Naive thymus-derived CD4-positive, alpha-beta T cell (primary cell): Measurements from ENCODE around the gene C14orf39. TPM values are rescaled to one million over a fixed set of nuclear protein-coding genes. Genes with fewer than 3 reads are reported as not detected.
A peak's percentile ranks its signal among the peaks of the same experiment; 100 is the strongest.
"Not testable (repeated sequence)": the region's sequence is repeated elsewhere in the genome, so short reads cannot be mapped to it uniquely, and the experiment has no call there.

Experiments used
- ATAC-seq: fragments of 150-1000 bp; cut with Tn5 transposase; 2 replicates; pipeline ENCODE4 v1.10.0; 2021; ENCODE audit warnings: mild to moderate bottlenecking, moderate library complexity
- CTCF ChIA-PET: fragments of 350-600 bp; sonication (Branson Sonifier 250); formaldehyde crosslinking; loops from one replicate; lab custom pipeline; 2021; ENCODE audit warnings: antibody characterized with exemption; lab: Charles Lee
- POLR2A ChIA-PET: fragments of 350-600 bp; sonication (Branson Sonifier 250); formaldehyde crosslinking; loops from one replicate; lab custom pipeline; 2021; ENCODE audit warnings: antibody characterized with exemption, inconsistent platforms; lab: Charles Lee
- DNase-seq, 9 donors: peaks; one replicate each; pipeline versions ENCODE4 v3.0.0 to v3.0.0-alpha.2; 2020 to 2022; ENCODE audit warnings: mixed read lengths in 1 of 9
- H3K27ac ChIP-seq: one replicate; pipeline ENCODE4 v1.7.0; 2013; ENCODE audit warnings: mild to moderate bottlenecking, low read depth, low read length, moderate library complexity
- H3K27me3 ChIP-seq, 2 donors: one replicate each; pipeline ENCODE4 v1.7.0; 2013; ENCODE audit warnings: low read length in 2 of 2, mild to moderate bottlenecking in 2 of 2, moderate library complexity in 2 of 2; ENCODE audit not compliant: control insufficient read depth in 2 of 2, insufficient read depth in 2 of 2
- H3K36me3 ChIP-seq, 3 experiments: 1 replicate in 2 of 3; 2 replicates in 1 of 3; pipeline ENCODE4 v1.7.0; 2013; ENCODE audit warnings: low read length in 3 of 3, mild to moderate bottlenecking in 3 of 3, moderate library complexity in 1 of 3; ENCODE audit not compliant: insufficient read depth in 3 of 3, control insufficient read depth in 2 of 3
- H3K4me1 ChIP-seq, 2 donors: one replicate each; pipeline ENCODE4 v1.7.0; 2013; ENCODE audit warnings: low read length in 2 of 2, mild to moderate bottlenecking in 2 of 2, moderate library complexity in 1 of 2; ENCODE audit not compliant: control insufficient read depth in 2 of 2, insufficient read depth in 2 of 2
- H3K4me3 ChIP-seq: 2 replicates; pipeline ENCODE4 v1.7.0; 2013; ENCODE audit warnings: mild to moderate bottlenecking, low read length
- H3K9me3 ChIP-seq, 3 experiments: 1 replicate in 2 of 3; 2 replicates in 1 of 3; pipeline ENCODE4 v1.7.0; 2013; ENCODE audit warnings: low read length in 3 of 3; ENCODE audit not compliant: control insufficient read depth in 2 of 3
- H3K27ac Mint-ChIP-seq, 9 donors: one replicate each; pipeline ENCODE4 v1.8.0; 2020 to 2022; ENCODE audit warnings: mixed read lengths in 9 of 9, mild to moderate bottlenecking in 8 of 9, moderate library complexity in 5 of 9, inconsistent platforms in 2 of 9
- H3K27me3 Mint-ChIP-seq, 5 donors: one replicate each; pipeline ENCODE4 v1.8.0; 2021 to 2022; ENCODE audit warnings: mixed read lengths in 5 of 5, mild to moderate bottlenecking in 1 of 5
- H3K36me3 Mint-ChIP-seq, 5 donors: one replicate each; pipeline ENCODE4 v1.8.0; 2020 to 2022; ENCODE audit warnings: mixed read lengths in 5 of 5, mild to moderate bottlenecking in 3 of 5, inconsistent platforms in 1 of 5
- H3K4me1 Mint-ChIP-seq, 7 donors: one replicate each; pipeline ENCODE4 v1.8.0; 2020 to 2022; ENCODE audit warnings: mixed read lengths in 7 of 7, mild to moderate bottlenecking in 3 of 7, inconsistent platforms in 1 of 7
- H3K4me3 Mint-ChIP-seq, 10 donors: one replicate each; pipeline ENCODE4 v1.8.0; 2020 to 2022; ENCODE audit warnings: mild to moderate bottlenecking in 10 of 10, mixed read lengths in 10 of 10, moderate library complexity in 6 of 10, inconsistent platforms in 2 of 10
- H3K9me3 Mint-ChIP-seq, 11 donors: one replicate each; pipeline ENCODE4 v1.8.0; 2020 to 2022; ENCODE audit warnings: mixed read lengths in 11 of 11, mild to moderate bottlenecking in 4 of 11, inconsistent platforms in 1 of 11, moderate library complexity in 1 of 11
- intact Hi-C, 2 donors: fragments of 100-400 bp; cut with micrococcal nuclease; formaldehyde crosslinking; loops; one replicate each; pipeline ENCODE4 v1.15.1; 2023
- polyA plus RNA-seq, 2 donors: library from polyadenylated mRNA; unstranded; fragments of 300-500 nt; fragmentation: Illumina TruSeq; gene quantifications; one replicate each; pipeline ENCODE4 v1.2.3, GENCODE V29; 2021
- total RNA-seq, 6 experiments: library from RNA in 5 of 6; stranded (reverse) in 5 of 6; gene quantifications; 1 replicate in 5 of 6; 2 replicates in 1 of 6; pipeline ENCODE4 v1.2.3 and lab custom pipeline; 2021 to 2026

The C14orf39 gene
- total and polyA plus RNA-seq, 7 experiments from 2014 or later = not detected

DNA sequence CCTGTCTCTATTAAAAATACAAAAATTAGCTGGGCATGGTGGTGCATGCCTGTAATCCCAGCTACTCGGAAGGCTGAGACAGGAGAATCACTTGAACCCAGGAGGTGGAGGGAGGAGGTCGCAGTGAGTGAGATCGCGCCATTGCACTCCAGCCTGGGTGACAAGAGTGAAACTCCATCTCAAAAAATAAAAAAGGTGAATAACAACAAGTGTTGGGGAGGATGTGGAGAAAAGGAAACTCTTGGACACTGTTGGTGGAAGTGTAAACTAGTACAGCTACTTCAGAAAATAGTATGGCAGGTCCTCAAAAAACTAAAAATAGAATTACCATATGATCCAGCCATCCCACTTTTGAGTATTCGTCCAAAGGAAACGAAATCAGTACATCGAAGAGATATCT is 5.6 kb downstream of the C14orf39 start:
- H3K4me3 Mint-ChIP-seq = not testable (repeated sequence)

DNA sequence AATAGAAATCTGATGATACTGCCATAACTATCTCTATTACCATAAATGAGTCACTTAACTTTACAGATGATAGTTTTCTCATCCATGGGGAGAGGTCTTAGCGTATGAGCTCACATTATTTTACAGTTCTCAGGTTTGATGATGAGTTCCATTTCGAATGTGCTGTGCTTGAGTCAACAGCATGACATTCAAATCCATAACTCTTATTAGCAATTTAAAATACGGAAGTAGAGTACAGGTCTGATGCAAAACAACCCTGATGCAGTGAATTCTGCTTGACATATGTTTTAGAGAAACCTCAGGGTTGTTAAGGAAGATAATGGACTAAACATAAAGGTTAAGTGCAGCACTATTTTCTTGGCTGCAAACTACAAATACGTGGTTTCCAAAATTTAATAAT is 30.0 kb downstream of the C14orf39 start:
- Histone ChIP-seq H3K4me3 (no peak overlapping the region), H3K4me1 (no peaks in the 10 kb centered on the region), H3K27me3 (peaks cover 0 to 3% of the 10 kb centered on the region in 2 donors), H3K9me3 (no peaks in the 10 kb centered on the region), H3K36me3 (no peaks in the 10 kb centered on the region), H3K27ac (no peak overlapping the region)
- Mint-ChIP-seq H3K27ac (no peak overlapping the region), H3K36me3 (no peaks in the 10 kb centered on the region), H3K4me3 (no peak overlapping the region), H3K9me3 (peaks cover 0 to 1% (median 0%) of the 10 kb centered on the region in 11 donors), H3K27me3 (peaks cover 5 to 17% (median 9%) of the 10 kb centered on the region in 5 donors), H3K4me1 (no peaks in the 10 kb centered on the region)
- ATAC-seq (no peak), DNase-seq (no peak)
- POLR2A ChIA-PET = no interaction called here
- intact Hi-C loops = no loop called here
- CTCF ChIA-PET = no interaction called here

More for the DNA sequence above, 5.6 kb downstream of the C14orf39 start:
- CTCF ChIA-PET, H3K4me1 ChIP-seq, ATAC-seq, H3K9me3 ChIP-seq, H3K36me3 ChIP-seq, H3K27ac ChIP-seq, POLR2A ChIA-PET, H3K27ac Mint-ChIP-seq, H3K4me3 ChIP-seq, H3K4me1 Mint-ChIP-seq, DNase-seq, intact Hi-C loops, H3K27me3 ChIP-seq, H3K36me3 Mint-ChIP-seq: not testable (repeated sequence)
- Mint-ChIP-seq H3K9me3 (peaks cover 0 to 32% (median 15%) of the 10 kb centered on the region in 11 donors), H3K27me3 (peaks cover 14 to 61% (median 50%) of the 10 kb centered on the region in 5 donors)

DNA sequence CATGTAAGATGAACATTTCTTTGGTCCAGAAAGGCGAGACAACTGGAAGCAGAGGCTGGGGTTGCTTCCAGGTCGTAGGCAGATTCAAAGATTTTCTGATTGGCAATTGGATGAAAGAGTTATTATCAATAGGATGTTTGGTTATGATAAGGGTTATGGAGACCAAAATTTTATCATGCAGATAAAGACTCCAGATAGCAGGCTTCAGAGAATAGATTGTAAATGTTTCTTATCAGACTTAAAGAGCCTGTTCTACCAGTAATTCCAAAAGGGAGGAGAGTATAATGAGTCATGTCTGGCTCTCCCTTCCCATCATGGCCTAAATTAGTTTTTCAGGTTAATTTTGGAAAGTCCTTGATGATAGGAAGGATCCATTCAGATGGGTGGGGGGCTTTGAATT is 55.6 kb downstream of the C14orf39 start:
- H3K36me3 Mint-ChIP-seq = peaks cover 0 to 4% (median 0%) of the 10 kb centered on the region in 5 donors
- peaks cover 0 to 15% (median 9%) of the 10 kb centered on the region in 11 donors for H3K9me3 Mint-ChIP-seq
- ATAC-seq = no peak

DNA sequence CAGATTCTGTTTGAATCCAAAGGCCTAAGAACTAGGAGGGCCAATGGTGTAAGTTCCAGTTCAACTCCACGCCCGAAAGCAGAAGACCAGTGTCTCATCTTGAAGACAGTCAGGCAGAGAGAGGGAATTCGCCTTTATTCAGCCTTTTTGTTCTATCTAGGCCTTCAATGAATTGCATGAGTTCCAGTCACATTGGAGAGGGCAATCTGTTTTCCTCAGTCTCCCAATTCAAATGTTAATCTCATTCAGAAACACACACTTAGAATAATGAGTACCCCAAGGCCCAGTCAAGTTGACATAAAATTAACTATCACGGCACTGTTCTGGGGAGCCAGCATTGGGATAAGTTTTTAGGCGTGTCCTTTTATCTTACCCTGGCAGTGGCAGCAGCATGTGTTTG is 65.8 kb downstream of the C14orf39 start:
- POLR2A ChIA-PET = interaction anchor here (0.6 kb wide), 1 partner anchor 18 kb away, joined by 3 read pairs; no protein-coding TSS in a partner anchor
- ATAC-seq = no peak
- Mint-ChIP-seq H3K9me3 (peaks cover 0 to 12% (median 2%) of the 10 kb centered on the region in 11 donors), H3K4me1 (no peaks in the 10 kb centered on the region), H3K27ac (no peak overlapping the region), H3K4me3 (no peak overlapping the region), H3K27me3 (peaks cover 0 to 6% (median 0%) of the 10 kb centered on the region in 5 donors), H3K36me3 (no peaks in the 10 kb centered on the region)
- Histone ChIP-seq H3K36me3 (no peaks in the 10 kb centered on the region), H3K4me1 (no peaks in the 10 kb centered on the region), H3K27ac (no peak overlapping the region), H3K27me3 (no peaks in the 10 kb centered on the region), H3K9me3 (no peaks in the 10 kb centered on the region), H3K4me3 (no peak overlapping the region)
- intact Hi-C loops = no loop called here
- DNase-seq = no peak
- CTCF ChIA-PET = no interaction called here

More for the DNA sequence above, 55.6 kb downstream of the C14orf39 start:
- H3K36me3 ChIP-seq = no peaks in the 10 kb centered on the region
- H3K27ac ChIP-seq = no peak overlapping the region
- H3K4me1 ChIP-seq = no peaks in the 10 kb centered on the region
- DNase-seq = no peak
- no peak overlapping the region for H3K4me3 Mint-ChIP-seq
- ChIA-PET CTCF (no interaction called here), POLR2A (no interaction called here)
- intact Hi-C loops = no loop called here
- no peak overlapping the region for H3K4me3 ChIP-seq
- no peaks in the 10 kb centered on the region for H3K27me3 ChIP-seq
- no peaks in the 10 kb centered on the region for H3K9me3 ChIP-seq
- H3K27ac Mint-ChIP-seq = no peak overlapping the region
- peaks cover 0 to 22% (median 7%) of the 10 kb centered on the region in 5 donors for H3K27me3 Mint-ChIP-seq
- no peaks in the 10 kb centered on the region for H3K4me1 Mint-ChIP-seq

DNA sequence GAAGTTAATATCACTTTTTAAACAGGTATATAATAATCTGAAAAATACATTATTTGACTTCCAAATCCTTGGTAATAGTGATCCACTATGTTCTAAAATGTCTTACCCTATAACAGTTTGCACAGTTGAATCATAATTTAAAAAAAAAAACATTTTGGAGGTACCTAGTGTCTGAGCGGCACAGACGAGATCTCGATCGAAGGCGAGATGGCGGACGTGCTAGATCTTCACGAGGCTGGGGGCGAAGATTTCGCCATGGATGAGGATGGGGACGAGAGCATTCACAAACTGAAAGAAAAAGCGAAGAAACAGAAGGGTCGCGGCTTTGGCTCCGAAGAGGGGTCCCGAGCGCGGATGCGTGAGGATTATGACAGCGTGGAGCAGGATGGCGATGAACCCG is 88.3 kb downstream of the C14orf39 start:
- H3K27me3 ChIP-seq, intact Hi-C loops, H3K4me1 Mint-ChIP-seq, POLR2A ChIA-PET, H3K36me3 ChIP-seq, H3K4me3 Mint-ChIP-seq, CTCF ChIA-PET, DNase-seq, H3K27ac Mint-ChIP-seq, H3K27ac ChIP-seq, H3K36me3 Mint-ChIP-seq, H3K9me3 ChIP-seq, H3K4me3 ChIP-seq, H3K4me1 ChIP-seq: not testable (repeated sequence)
- ATAC-seq = peak; percentile 64
- H3K27me3 Mint-ChIP-seq = peaks cover 3 to 20% (median 17%) of the 10 kb centered on the region in 5 donors
- H3K9me3 Mint-ChIP-seq = peaks cover 0 to 13% (median 3%) of the 10 kb centered on the region in 11 donors

DNA sequence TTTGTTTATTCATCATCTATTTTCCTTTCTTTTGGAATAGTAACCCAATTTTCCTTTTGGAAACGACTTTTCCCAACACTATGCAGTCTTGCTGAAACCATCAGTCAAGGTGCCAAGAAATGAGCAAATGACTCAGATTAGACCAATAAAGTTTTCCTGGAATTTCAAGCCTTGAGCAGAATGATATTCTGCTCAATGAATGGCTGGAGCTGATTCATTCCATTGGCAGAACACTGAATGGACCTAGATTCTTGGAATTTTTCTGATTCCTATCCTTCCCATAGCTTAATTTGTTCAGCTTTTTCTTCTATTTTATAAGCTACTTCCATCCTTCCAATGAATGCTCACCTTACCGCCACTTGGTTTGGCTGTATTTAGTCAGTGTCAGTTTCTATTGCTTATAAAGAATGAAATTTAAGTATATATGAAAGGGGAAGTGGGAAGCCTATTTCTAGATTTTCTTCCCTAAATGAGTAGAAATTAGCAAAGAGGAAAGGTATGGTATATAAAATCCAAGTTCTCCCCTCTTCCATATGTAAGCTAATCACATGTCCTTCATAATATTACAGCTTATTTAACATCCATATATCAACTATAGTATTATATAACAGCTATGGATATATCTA is 89.0 kb downstream of the C14orf39 start:
- Mint-ChIP-seq H3K27me3 (peaks cover 3 to 20% (median 17%) of the 10 kb centered on the region in 5 donors), H3K4me1 (no peaks in the 10 kb centered on the region), H3K4me3 (no peak overlapping the region), H3K36me3 (no peaks in the 10 kb centered on the region), H3K9me3 (peaks cover 0 to 13% (median 3%) of the 10 kb centered on the region in 11 donors), H3K27ac (no peak overlapping the region)
- ChIA-PET POLR2A (no interaction called here), CTCF (no interaction called here)
- intact Hi-C loops = no loop called here
- Histone ChIP-seq H3K4me3 (no peak overlapping the region), H3K36me3 (no peaks in the 10 kb centered on the region), H3K27ac (no peak overlapping the region), H3K9me3 (no peaks in the 10 kb centered on the region), H3K27me3 (no peaks in the 10 kb centered on the region), H3K4me1 (no peaks in the 10 kb centered on the region)
- DNase-seq = no peak
- ATAC-seq = no peak
